ENCODE data around the gene RPA3. TPM values are rescaled to one million over a fixed set of nuclear protein-coding genes. Genes with fewer than 3 reads are reported as not detected.

The RPA3 gene
- total and polyA plus RNA-seq, 4 donors, result 22.6 to 40.9 (median 25.8) TPM

- TF ChIP-seq, protein P1, sequence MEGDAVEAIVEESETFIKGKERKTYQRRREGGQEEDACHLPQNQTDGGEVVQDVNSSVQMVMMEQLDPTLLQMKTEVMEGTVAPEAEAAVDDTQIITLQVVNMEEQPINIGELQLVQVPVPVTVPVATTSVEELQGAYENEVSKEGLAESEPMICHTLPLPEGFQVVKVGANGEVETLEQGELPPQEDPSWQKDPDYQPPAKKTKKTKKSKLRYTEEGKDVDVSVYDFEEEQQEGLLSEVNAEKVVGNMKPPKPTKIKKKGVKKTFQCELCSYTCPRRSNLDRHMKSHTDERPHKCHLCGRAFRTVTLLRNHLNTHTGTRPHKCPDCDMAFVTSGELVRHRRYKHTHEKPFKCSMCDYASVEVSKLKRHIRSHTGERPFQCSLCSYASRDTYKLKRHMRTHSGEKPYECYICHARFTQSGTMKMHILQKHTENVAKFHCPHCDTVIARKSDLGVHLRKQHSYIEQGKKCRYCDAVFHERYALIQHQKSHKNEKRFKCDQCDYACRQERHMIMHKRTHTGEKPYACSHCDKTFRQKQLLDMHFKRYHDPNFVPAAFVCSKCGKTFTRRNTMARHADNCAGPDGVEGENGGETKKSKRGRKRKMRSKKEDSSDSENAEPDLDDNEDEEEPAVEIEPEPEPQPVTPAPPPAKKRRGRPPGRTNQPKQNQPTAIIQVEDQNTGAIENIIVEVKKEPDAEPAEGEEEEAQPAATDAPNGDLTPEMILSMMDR (IDR thresholded peaks at IDR 0.05; ENCODE audit: control extremely low read depth, extremely low read depth), result no peak
- Histone ChIP-seq H3K9me3 (ENCODE audit: control insufficient read depth in 4 of 4, insufficient read depth in 3 of 4, low read length in 3 of 4) (no peaks in the 10 kb centered on the region), H3K4me3 (no peak overlapping the region), H3K36me3 (ENCODE audit: control insufficient read depth in 4 of 4, insufficient read depth in 4 of 4, low read length in 4 of 4) (no peaks in the 10 kb centered on the region), H3K4me1 (ENCODE audit: control insufficient read depth in 5 of 5, insufficient read depth in 5 of 5, low read length in 5 of 5) (no peaks in the 10 kb centered on the region), H3K27me3 (ENCODE audit: control insufficient read depth in 3 of 3, insufficient read depth in 3 of 3, low read length in 2 of 3) (no peaks in the 10 kb centered on the region), H3K27ac (ENCODE audit: low read depth in 1 of 2, low read length in 1 of 2) (no peak overlapping the region), H3K9ac (ENCODE audit: insufficient read depth in 1 of 2, low read length in 2 of 2) (no peak overlapping the region)
- no peak for ATAC-seq (ENCODE audit: insufficient read depth, low FRiP score)
- no peak for DNase-seq
- WGBS, 2 donors, result 75 to 92% methylated on average over 4 of the region's 4 CpGs
These were observed 39.2 kb upstream of the RPA3 start for GRCh38 chr7:7757576-7757975.

DNA sequence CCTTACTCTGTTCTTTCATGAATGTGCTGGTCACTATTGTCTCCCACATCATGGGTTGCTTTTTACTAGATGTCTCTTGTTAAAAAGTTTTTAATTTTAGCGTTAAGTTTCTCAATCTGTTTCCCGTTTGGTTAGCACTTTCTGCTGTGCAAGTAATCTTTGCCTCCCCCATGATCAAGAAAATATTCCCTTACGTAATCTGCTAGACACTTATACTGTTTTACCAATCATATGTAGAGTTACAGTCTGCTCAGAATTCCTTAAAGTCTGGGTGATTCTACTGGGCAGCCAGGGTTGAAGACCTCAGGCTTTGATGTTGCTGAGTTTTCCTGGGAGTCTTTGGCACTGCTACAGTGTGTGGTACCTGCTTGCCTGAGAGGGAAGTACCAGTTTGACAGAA lies 38.2 kb upstream of the RPA3 start:
- TF ChIP-seq, protein P1 (IDR thresholded peaks at IDR 0.05; ENCODE audit: control extremely low read depth, extremely low read depth), result no peak
- no peak for ATAC-seq (ENCODE audit: insufficient read depth, low FRiP score)
- WGBS, 2 donors, result 69 to 88% methylated on average over 3 of the region's 3 CpGs

DNA sequence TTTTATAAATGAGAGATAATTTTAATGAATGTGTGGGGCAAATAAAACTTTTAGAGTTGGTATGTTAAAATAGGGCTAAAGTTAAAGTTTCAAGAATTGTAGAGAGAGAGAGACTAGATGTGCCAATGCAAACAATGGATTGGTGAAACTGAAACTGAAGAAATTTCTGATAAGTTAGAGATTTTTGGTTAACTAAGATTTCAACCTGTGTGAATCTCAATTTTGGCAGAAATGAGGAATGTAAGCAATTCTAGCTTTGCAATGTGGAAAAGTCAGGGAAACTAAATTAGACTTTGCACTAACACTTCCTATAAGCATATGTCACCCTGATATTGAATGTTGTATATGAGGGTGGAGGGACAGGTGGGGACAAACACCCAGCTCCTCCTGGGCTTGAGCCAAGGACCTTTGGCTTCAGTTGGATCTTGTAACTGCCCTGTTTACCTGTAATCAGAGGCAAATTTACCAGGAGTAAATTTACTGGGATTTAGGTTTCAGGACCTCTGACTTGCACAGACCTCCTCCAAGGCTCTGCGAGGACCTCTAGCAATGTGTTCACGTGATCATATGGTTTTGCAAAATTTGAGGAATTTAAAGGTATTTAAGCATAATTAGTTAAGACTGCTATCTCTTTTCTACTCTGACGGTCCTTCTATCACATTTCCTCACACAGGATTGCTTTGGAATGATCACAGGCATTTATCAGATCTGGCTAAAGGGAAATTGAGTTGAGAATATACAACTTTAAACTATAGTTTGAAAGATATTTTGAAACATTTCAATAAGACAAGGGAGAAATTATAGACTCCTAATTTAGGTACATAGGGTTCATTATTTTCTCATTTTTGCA lies 33.1 kb upstream of the RPA3 start:
- no peak for ATAC-seq (ENCODE audit: insufficient read depth, low FRiP score)
- Histone ChIP-seq H3K4me3 (no peak overlapping the region), H3K4me1 (ENCODE audit: control insufficient read depth in 5 of 5, insufficient read depth in 5 of 5, low read length in 5 of 5) (peaks cover 0 to 2% (median 0%) of the 10 kb centered on the region in 5 donors), H3K9ac (ENCODE audit: insufficient read depth in 1 of 2, low read length in 2 of 2) (no peak overlapping the region), H3K9me3 (ENCODE audit: control insufficient read depth in 4 of 4, insufficient read depth in 3 of 4, low read length in 3 of 4) (no peaks in the 10 kb centered on the region), H3K27me3 (ENCODE audit: control insufficient read depth in 3 of 3, insufficient read depth in 3 of 3, low read length in 2 of 3) (no peaks in the 10 kb centered on the region), H3K36me3 (ENCODE audit: control insufficient read depth in 4 of 4, insufficient read depth in 4 of 4, low read length in 4 of 4) (no peaks in the 10 kb centered on the region), H3K27ac (ENCODE audit: low read depth in 1 of 2, low read length in 1 of 2) (no peak overlapping the region)
- 91 to 92% methylated on average over 3 of the region's 3 CpGs for WGBS, 2 donors
- TF ChIP-seq, protein P1 (IDR thresholded peaks at IDR 0.05; ENCODE audit: control extremely low read depth, extremely low read depth), result no peak
- no peak for DNase-seq

More for the DNA sequence above, 38.2 kb upstream of the RPA3 start:
- Histone ChIP-seq H3K36me3 (ENCODE audit: control insufficient read depth in 4 of 4, insufficient read depth in 4 of 4, low read length in 4 of 4) (no peaks in the 10 kb centered on the region), H3K4me3 (no peak overlapping the region), H3K9me3 (ENCODE audit: control insufficient read depth in 4 of 4, insufficient read depth in 3 of 4, low read length in 3 of 4) (no peaks in the 10 kb centered on the region), H3K9ac (ENCODE audit: insufficient read depth in 1 of 2, low read length in 2 of 2) (no peak overlapping the region), H3K27me3 (ENCODE audit: control insufficient read depth in 3 of 3, insufficient read depth in 3 of 3, low read length in 2 of 3) (no peaks in the 10 kb centered on the region), H3K4me1 (ENCODE audit: control insufficient read depth in 5 of 5, insufficient read depth in 5 of 5, low read length in 5 of 5) (no peaks in the 10 kb centered on the region), H3K27ac (ENCODE audit: low read depth in 1 of 2, low read length in 1 of 2) (no peak overlapping the region)
- no peak for DNase-seq
